AG10803 (cell line): ENCODE results near the gene A2M.

Experiments used
- DNase-seq: peaks from one replicate; pipeline ENCODE4 v3.0.0; 2010; ENCODE audit warnings: low read depth
- H3K4me3 ChIP-seq: 2 replicates; pipeline ENCODE4 v1.5.1; 2011; ENCODE audit warnings: mild to moderate bottlenecking, low read length, control low read depth
- TF ChIP-seq, protein P1 (sequence below): conservative IDR thresholded peaks from 2 replicates; pipeline ENCODE4 v1.5.1; 2011; ENCODE audit warnings: mild to moderate bottlenecking, low read length, control low read depth, inconsistent platforms

Gene A2M

GRCh38 chr12:9130244-9130643 lies 14.5 kb upstream of the A2M start:
- TF ChIP-seq, protein P1, sequence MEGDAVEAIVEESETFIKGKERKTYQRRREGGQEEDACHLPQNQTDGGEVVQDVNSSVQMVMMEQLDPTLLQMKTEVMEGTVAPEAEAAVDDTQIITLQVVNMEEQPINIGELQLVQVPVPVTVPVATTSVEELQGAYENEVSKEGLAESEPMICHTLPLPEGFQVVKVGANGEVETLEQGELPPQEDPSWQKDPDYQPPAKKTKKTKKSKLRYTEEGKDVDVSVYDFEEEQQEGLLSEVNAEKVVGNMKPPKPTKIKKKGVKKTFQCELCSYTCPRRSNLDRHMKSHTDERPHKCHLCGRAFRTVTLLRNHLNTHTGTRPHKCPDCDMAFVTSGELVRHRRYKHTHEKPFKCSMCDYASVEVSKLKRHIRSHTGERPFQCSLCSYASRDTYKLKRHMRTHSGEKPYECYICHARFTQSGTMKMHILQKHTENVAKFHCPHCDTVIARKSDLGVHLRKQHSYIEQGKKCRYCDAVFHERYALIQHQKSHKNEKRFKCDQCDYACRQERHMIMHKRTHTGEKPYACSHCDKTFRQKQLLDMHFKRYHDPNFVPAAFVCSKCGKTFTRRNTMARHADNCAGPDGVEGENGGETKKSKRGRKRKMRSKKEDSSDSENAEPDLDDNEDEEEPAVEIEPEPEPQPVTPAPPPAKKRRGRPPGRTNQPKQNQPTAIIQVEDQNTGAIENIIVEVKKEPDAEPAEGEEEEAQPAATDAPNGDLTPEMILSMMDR = no peak
- no peak overlapping the region for H3K4me3 ChIP-seq
- DNase-seq = no peak

GRCh38 chr12:9127936-9128663 lies 12.4 kb upstream of the A2M start:
- H3K4me3 ChIP-seq = no peak overlapping the region
- TF ChIP-seq, protein P1 = no peak

DNA sequence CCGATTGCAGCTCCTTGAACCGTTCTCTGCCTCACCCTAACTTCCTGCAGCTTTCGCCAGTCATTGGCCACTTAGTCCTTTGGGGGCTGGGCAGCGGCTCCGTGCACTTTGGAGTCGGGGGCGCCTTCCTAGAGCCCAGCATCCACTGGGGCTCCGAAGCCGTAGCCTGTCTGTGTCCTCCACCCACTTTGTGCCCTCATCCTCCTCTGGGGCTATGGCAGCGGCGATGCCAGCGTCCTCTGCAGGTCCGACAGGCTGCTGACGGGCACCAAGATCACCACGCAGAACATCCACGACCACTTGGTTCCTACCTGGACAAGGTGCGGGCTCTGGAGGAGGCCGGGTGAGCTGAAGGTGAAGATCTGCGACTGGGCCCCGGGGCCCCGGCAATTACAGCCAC lies 11.8 kb upstream of the A2M start:
- no peak overlapping the region for H3K4me3 ChIP-seq
- no peak for DNase-seq
- TF ChIP-seq, protein P1 = no peak

More at GRCh38 chr12:9127936-9128663, 12.4 kb upstream of the A2M start:
- DNase-seq = no peak

DNA sequence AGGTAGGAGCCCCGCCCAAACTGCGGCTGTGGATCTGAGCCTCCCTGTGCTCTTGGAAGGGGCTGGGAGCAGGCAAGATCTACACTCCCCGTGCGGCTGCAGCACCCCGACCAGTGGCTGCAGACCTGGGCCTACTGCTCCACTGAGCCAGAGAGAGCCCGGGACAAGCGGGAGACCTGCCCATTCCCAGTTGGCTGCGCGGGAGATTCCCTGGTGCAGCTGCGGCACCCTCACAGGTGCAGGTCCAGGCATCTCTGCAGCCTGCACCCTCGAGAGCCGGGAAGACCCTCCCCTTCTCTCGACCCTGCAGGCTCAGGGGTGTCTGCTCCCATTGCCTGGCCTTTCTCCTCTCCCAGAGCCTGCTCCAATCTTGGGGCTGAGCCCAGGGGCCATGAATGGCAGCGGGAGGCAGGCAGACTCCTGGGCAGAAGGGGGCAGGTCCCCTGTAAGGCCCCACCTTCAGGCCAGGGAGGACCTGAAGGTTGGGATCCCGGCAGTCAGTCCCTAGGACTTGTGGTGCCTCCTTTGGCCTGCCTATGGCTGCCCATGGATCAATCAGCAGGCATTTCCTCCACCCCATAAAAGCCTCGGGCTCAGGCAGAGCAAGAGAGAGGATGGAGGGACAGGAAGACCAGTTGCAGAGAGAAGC lies 8.8 kb upstream of the A2M start:
- TF ChIP-seq, protein P1 = no peak
- H3K4me3 ChIP-seq = no peak overlapping the region
- DNase-seq = no peak

DNA sequence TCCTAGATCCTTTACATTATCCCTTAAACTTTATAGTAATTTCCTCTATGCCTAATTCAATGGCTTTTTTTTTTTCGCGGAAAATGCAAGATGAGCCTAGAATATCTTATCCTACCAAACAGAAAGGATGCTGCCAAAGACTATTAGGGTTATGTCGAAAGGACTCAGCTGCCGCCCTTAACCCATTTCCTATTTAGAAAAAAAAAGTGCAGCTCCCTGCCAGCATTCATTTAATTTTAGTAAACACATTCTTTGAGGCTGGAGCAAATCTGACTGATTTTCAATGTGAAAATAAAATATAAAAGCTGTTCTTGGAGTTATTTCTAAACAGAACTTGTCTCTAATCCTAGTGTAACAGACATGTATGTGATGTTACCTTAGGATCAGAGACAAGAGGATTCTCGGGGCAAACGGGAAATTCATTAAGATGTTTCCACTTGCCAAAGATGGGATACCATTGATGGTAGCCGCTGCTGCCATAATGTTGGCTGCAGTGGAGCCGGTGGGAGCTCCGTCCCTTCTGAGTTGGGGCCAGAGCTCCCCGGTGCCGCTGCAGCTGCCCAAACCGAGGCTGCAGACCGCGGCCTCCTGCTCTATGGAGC lies 8.2 kb upstream of the A2M start:
- DNase-seq = no peak
- H3K4me3 ChIP-seq = no peak overlapping the region
- TF ChIP-seq, protein P1 = no peak

- DNase-seq = no peak
Measured at GRCh38 chr12:9122091-9122609, 6.4 kb upstream of the A2M start.

More at GRCh38 chr12:9122091-9122609, 6.4 kb upstream of the A2M start:
- TF ChIP-seq, protein P1 = no peak
- H3K4me3 ChIP-seq = no peak overlapping the region
